Fibroblast of lung (primary cell): ENCODE measurements around the gene RNF220.

Source experiments
- CTCF ChIP-seq, 2 donors: IDR thresholded peaks in 1 of 2; conservative IDR thresholded peaks in 1 of 2; 1 replicate in 1 of 2; 2 replicates in 1 of 2; pipeline ENCODE4 v1.5.1; 2011 to 2012; ENCODE audit warnings: low read length in 2 of 2, control low read depth in 1 of 2, inconsistent platforms in 1 of 2, low read depth in 1 of 2, mild to moderate bottlenecking in 1 of 2
- EZH2 ChIP-seq: IDR thresholded peaks from 2 replicates; pipeline ENCODE4 v1.5.1; 2012; ENCODE audit warnings: low read length, control low read depth, mild to moderate bottlenecking; ENCODE audit errors: missing control alignments

GRCh38 chr1:44592208-44593145 is 187.4 kb downstream of the RNF220 start:
- no peak for TF ChIP-seq CTCF (conservative IDR thresholded peaks at IDR 0.05 in 1 of 2, IDR thresholded peaks at IDR 0.05 in 1 of 2; ENCODE audit: low read depth in 1 of 2, low read length in 2 of 2)
- no peak for TF ChIP-seq EZH2
